ENCODE data around the gene RGL3.
"Not testable (repeated sequence)": the region's sequence is repeated elsewhere in the genome, so short reads cannot be mapped to it uniquely, and the experiment has no call there.

RGL3 gene

GRCh38 chr19:11460207-11460606, 41.1 kb upstream of the RGL3 start:
- Histone ChIP-seq H3K4me3 (replicated peaks; ENCODE audit: insufficient read depth, low read length) (no peak overlapping the region), H3K27ac (replicated peaks) (no peak overlapping the region), H3K27me3 (ENCODE audit: insufficient read depth, poor library complexity, severe bottlenecking) (no peaks in the 10 kb centered on the region)
- no peak for DNase-seq (ENCODE audit: low read depth in 1 of 2, low spot score in 1 of 2)
- TF ChIP-seq GABPA (IDR thresholded peaks at IDR 0.05; ENCODE audit: low read depth): no peak
- no peak for TF ChIP-seq CTCF (IDR thresholded peaks at IDR 0.05; ENCODE audit: insufficient read depth, low read length)
- no peak for TF ChIP-seq SPI1 (IDR thresholded peaks at IDR 0.05; ENCODE audit: borderline replicate concordance, low read depth)
- no peak for TF ChIP-seq POLR2AphosphoS5 (IDR thresholded peaks at IDR 0.05; ENCODE audit: low read depth)
- no peak for TF ChIP-seq REST (IDR thresholded peaks at IDR 0.05; ENCODE audit: insufficient replicate concordance, low read depth)

DNA sequence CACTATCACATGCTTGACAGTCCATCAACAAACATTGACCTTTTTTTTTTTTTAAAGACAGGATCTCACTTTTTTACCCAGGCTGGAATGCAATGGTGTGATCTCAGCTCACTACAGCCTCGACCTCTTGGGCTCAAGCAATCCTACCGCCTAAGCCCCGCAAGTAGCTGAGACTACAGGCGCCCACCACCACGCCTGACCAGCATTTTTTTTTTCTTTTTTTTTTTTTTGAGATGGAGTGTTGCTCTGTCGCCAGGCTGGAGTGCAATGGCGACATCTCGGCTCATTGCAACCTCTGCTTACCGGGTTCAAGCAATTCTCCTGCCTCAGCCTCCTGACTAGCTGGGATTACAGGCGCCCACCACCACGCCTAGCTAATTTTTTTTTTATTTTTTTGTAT, 39.8 kb upstream of the RGL3 start:
- not testable (repeated sequence) for H3K27me3 ChIP-seq (ENCODE audit: insufficient read depth, poor library complexity, severe bottlenecking); H3K27ac ChIP-seq (replicated peaks); H3K4me3 ChIP-seq (replicated peaks; ENCODE audit: insufficient read depth, low read length); DNase-seq (ENCODE audit: low read depth in 1 of 2, low spot score in 1 of 2)

DNA sequence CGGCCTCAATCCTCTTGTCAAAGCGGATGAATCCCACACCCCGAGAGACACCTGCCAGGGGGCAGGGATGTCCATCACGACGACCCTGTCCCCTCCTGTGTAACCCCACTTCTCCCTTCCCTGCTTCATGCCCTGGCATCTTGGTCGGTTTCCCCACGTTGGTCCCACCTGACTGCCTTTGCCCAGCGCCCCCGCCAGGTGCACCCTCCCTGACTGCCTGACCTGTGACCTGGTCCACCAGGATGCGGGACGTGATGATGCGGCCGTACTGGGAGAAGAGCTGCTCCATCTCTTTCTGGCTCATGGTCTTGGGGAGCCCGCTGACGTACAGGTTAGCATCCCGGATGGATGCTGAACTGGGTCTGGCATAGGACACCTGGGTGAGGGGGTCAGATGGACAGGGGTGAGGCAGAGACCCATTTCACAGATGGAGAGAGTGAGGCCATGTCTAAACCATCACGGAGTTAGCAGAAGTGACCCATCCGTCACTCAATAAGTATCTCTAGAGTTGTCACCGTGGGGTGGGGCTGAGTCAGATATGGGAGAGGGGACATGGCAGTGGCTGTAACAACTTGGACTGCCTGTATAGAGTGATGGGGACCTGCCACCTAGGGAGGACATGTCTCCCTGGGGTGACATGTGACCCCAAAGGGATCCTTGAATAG, 39.3 kb upstream of the RGL3 start:
- H3K4me3 ChIP-seq (replicated peaks; ENCODE audit: insufficient read depth, low read length): no peak overlapping the region
- H3K27me3 ChIP-seq (ENCODE audit: insufficient read depth, poor library complexity, severe bottlenecking): no peaks in the 10 kb centered on the region
- no peak for DNase-seq (ENCODE audit: low read depth in 1 of 2, low spot score in 1 of 2)
- no peak for TF ChIP-seq CTCF (IDR thresholded peaks at IDR 0.05; ENCODE audit: insufficient read depth, low read length)
- H3K27ac ChIP-seq (replicated peaks): no peak overlapping the region

DNA sequence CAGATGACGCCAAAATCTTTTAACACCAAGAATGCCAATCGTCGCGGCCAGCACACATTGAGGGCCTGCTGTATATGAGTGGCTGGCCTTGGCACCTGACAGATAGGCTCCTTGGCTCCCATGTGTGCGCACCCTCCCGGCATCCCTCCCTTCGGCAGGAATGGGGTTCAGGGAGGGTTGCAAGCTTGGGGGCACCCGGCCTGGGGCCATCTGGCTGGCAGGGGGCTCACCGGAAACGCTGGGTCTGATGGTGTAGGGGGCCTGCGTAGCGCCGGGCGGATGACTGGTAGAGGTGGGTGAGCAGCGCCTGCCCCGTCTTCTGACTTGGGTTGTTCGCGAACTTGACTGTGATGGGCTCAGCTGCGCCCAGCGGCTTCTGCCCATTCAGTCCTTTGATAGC, 38.7 kb upstream of the RGL3 start:
- TF ChIP-seq CTCF (IDR thresholded peaks at IDR 0.05; ENCODE audit: insufficient read depth, low read length) (no peak), SPI1 (IDR thresholded peaks at IDR 0.05; ENCODE audit: borderline replicate concordance, low read depth) (no peak)
- no peak for DNase-seq (ENCODE audit: low read depth in 1 of 2, low spot score in 1 of 2)
- Histone ChIP-seq H3K27me3 (ENCODE audit: insufficient read depth, poor library complexity, severe bottlenecking) (no peaks in the 10 kb centered on the region), H3K27ac (replicated peaks) (no peak overlapping the region), H3K4me3 (replicated peaks; ENCODE audit: insufficient read depth, low read length) (no peak overlapping the region)

GRCh38 chr19:11457115-11457514, 38.0 kb upstream of the RGL3 start:
- TF ChIP-seq REST (IDR thresholded peaks at IDR 0.05; ENCODE audit: insufficient replicate concordance, low read depth): no peak
- TF ChIP-seq SPI1 (IDR thresholded peaks at IDR 0.05; ENCODE audit: borderline replicate concordance, low read depth): no peak
- no peak for TF ChIP-seq GABPA (IDR thresholded peaks at IDR 0.05; ENCODE audit: low read depth)
- TF ChIP-seq CTCF (IDR thresholded peaks at IDR 0.05; ENCODE audit: insufficient read depth, low read length): no peak
- TF ChIP-seq POLR2AphosphoS5 (IDR thresholded peaks at IDR 0.05; ENCODE audit: low read depth): no peak
- Histone ChIP-seq H3K4me3 (replicated peaks; ENCODE audit: insufficient read depth, low read length) (no peak overlapping the region), H3K27me3 (ENCODE audit: insufficient read depth, poor library complexity, severe bottlenecking) (no peaks in the 10 kb centered on the region), H3K27ac (replicated peaks) (no peak overlapping the region)
- DNase-seq (ENCODE audit: low read depth in 1 of 2, low spot score in 1 of 2): no peak
